ENCODE results near the gene SYN1.

Gene SYN1

DNA sequence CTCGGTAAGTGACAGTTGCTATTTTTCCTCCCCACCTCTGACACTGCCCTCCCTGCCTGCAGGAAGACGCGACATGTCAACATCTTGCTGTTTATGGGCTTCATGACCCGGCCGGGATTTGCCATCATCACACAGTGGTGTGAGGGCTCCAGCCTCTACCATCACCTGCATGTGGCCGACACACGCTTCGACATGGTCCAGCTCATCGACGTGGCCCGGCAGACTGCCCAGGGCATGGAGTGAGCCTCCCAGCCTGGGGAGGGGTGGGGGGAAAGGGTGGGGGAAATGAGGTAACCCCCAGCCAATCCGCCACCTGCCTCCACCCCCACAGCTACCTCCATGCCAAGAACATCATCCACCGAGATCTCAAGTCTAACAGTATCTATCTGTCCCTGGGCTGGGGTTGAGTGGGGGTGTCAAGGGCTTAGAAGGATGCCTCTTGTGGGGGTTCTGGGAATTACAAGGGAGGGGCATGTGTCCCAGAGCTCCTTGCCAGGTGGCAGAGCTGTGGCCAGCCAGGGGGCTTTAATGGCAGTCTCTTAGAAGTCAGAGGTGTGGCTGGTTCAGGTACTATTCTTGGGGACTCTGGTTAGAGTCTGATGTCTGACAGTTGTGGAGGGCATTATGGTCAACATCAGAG is 50.9 kb downstream of the SYN1 start:
- H3K4me1 ChIP-seq (ENCODE audit: control insufficient read depth, insufficient read depth, low read length), result no peaks in the 10 kb centered on the region
- peaks cover 56% of the 10 kb centered on the region for H3K36me3 ChIP-seq (ENCODE audit: control insufficient read depth, insufficient read depth, low read length, severe bottlenecking)
- H3K9me3 ChIP-seq (ENCODE audit: control insufficient read depth, low read length), result no peaks in the 10 kb centered on the region
- no peak overlapping the region for H3K9ac ChIP-seq (ENCODE audit: low read length)
- no peak overlapping the region for H3K4me3 ChIP-seq (ENCODE audit: low read length)
- no peaks in the 10 kb centered on the region for H3K27me3 ChIP-seq (replicated peaks; ENCODE audit: control insufficient read depth, insufficient read depth, low read length)
- peak; percentile 39 for DNase-seq (ENCODE audit: low read depth)

DNA sequence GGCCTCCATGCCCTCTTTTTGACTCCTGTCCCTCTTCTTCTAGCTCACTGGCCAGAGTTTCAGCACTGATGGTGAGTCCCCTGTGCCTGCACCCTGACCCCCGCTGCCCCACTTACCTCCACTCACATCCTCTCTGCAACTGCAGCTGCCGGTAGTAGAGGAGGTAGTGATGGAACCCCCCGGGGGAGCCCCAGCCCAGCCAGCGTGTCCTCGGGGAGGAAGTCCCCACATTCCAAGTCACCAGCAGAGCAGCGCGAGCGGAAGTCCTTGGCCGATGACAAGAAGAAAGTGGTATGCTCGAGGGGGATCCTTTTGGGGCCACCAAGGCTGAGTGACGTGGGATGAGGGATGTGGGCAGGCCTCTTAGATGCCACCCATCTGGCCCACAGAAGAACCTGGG is 52.8 kb downstream of the SYN1 start:
- H3K9ac ChIP-seq (ENCODE audit: low read length), result no peak overlapping the region
- no peak overlapping the region for H3K4me3 ChIP-seq (ENCODE audit: low read length)
- H3K4me1 ChIP-seq (ENCODE audit: control insufficient read depth, insufficient read depth, low read length), result no peaks in the 10 kb centered on the region
- H3K36me3 ChIP-seq (ENCODE audit: control insufficient read depth, insufficient read depth, low read length, severe bottlenecking), result peaks cover 61% of the 10 kb centered on the region
- H3K27me3 ChIP-seq (replicated peaks; ENCODE audit: control insufficient read depth, insufficient read depth, low read length), result no peaks in the 10 kb centered on the region
- no peak for DNase-seq (ENCODE audit: low read depth)
- H3K9me3 ChIP-seq (ENCODE audit: control insufficient read depth, low read length), result no peaks in the 10 kb centered on the region

DNA sequence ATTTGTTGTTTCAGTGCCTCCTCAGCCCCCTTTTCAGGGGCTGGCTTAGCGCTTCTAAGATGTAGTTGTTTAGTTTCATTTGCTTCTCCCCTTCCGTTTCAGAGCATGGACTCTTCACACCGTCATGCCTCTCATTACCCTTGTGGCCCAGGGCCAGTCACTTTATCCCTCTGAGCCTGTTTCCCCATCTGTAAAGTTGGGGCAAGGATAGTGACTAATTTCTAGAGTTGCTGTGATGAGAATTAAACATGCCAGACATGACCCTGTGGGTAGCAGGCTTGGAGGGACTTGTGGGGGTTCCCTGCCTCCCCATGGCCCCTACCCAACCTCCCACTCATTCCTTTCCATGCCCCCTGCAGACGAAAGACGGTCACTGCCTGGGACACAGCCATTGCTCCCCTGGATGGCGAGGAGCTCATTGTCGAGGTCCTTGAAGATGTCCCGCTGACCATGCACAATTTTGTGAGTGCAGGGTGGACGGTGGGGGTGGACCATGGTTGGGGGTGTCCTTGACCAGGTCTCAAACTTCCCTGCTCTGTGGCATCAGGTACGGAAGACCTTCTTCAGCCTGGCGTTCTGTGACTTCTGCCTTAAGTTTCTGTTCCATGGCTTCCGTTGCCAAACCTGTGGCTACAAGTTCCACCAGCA is 55.1 kb downstream of the SYN1 start:
- Histone ChIP-seq H3K4me3 (ENCODE audit: low read length) (no peak overlapping the region), H3K9me3 (ENCODE audit: control insufficient read depth, low read length) (no peaks in the 10 kb centered on the region), H3K27me3 (replicated peaks; ENCODE audit: control insufficient read depth, insufficient read depth, low read length) (no peaks in the 10 kb centered on the region), H3K36me3 (ENCODE audit: control insufficient read depth, insufficient read depth, low read length, severe bottlenecking) (peaks cover 46% of the 10 kb centered on the region), H3K9ac (ENCODE audit: low read length) (no peak overlapping the region), H3K4me1 (ENCODE audit: control insufficient read depth, insufficient read depth, low read length) (no peaks in the 10 kb centered on the region)
- no peak for DNase-seq (ENCODE audit: low read depth)

DNA sequence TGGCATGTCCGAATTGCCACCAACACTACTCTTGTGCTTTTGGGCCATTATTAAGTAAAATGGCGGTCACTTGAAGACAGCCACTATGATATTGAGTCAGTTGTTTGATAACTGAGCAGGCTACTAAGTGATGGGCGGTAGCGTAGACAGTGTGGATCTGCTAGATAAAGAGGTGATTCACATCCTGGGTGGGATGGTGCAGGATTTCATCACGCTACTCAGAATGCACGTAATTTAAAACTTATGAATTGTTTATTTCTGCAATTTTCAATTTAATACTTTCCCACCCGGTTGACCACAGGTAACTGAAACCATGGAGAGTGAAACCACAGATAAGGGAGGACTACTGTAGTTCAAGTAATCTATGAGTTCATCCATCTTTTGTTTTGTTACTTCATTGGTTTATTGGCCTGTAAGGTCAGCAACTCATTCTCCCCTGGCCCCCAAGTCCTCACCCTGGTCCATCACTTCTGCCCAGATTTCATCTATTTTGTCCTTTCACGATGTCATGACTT is 55.8 kb downstream of the SYN1 start:
- H3K9ac ChIP-seq (ENCODE audit: low read length), result no peak overlapping the region
- DNase-seq (ENCODE audit: low read depth), result no peak
- H3K36me3 ChIP-seq (ENCODE audit: control insufficient read depth, insufficient read depth, low read length, severe bottlenecking), result peaks cover 42% of the 10 kb centered on the region
- H3K27me3 ChIP-seq (replicated peaks; ENCODE audit: control insufficient read depth, insufficient read depth, low read length), result no peaks in the 10 kb centered on the region
- H3K4me1 ChIP-seq (ENCODE audit: control insufficient read depth, insufficient read depth, low read length), result no peaks in the 10 kb centered on the region
- H3K9me3 ChIP-seq (ENCODE audit: control insufficient read depth, low read length), result no peaks in the 10 kb centered on the region
- no peak overlapping the region for H3K4me3 ChIP-seq (ENCODE audit: low read length)

DNA sequence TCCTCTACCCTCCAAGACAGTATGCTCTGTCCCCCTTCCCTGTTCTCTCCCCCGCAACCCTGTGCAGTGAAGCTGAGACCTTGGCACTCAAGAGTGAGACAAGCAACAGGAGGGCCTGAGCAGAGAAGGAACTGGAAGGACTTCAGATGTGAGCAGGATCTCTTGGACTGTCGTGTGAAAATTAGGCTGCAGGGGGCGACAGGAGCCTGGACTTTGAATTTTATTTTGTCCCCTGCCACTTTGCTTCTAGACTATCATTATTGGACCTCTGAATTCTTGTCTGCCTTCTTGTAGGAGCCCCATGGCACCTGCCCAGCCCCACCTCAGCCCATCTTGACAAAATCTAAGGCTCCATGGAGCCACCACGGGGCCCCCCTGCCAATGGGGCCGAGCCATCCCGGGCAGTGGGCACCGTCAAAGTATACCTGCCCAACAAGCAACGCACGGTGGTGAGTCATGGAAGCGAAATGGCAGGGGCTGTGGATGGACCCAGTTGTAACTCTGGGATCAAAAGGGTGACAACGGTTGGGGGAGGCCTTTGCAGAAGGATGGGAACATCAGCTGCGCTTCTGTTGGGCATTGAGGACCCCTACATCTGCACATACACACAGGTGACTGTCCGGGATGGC is 56.9 kb downstream of the SYN1 start:
- DNase-seq (ENCODE audit: low read depth), result peak; percentile 48
- Histone ChIP-seq H3K9me3 (ENCODE audit: control insufficient read depth, low read length) (no peaks in the 10 kb centered on the region), H3K4me3 (ENCODE audit: low read length) (no peak overlapping the region)

DNA sequence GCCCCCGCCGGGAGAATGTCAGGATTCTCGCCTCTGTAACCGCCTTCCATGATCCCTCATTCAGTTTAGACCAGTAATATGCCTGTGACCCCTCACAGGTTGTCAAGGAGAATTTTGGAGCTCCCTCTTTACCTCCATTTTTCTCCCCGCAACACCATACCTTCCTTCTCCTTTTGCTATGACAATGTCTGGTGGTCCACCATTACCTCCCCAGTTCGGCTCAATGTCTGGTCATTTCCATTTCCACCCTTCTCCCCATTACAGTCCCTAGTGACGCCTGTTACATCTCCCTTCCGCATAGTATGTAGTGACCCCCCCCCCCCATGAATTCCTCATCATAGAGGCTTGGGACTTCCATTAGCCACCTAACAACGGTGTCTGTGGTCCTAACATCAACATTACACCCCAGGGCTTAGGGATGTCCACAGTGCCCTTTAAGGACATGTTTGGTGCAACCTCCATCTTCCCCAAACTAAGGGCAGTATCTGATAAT is 58.0 kb downstream of the SYN1 start:
- H3K9ac ChIP-seq (ENCODE audit: low read length), result peak overlapping the region; percentile 87
- H3K9me3 ChIP-seq (ENCODE audit: control insufficient read depth, low read length), result no peaks in the 10 kb centered on the region
- no peak for DNase-seq (ENCODE audit: low read depth)
- peaks cover 3% of the 10 kb centered on the region for H3K27me3 ChIP-seq (replicated peaks; ENCODE audit: control insufficient read depth, insufficient read depth, low read length)
- H3K4me1 ChIP-seq (ENCODE audit: control insufficient read depth, insufficient read depth, low read length), result peaks cover 3% of the 10 kb centered on the region
- H3K4me3 ChIP-seq (ENCODE audit: low read length), result peak overlapping the region; percentile 92
- peaks cover 24% of the 10 kb centered on the region for H3K36me3 ChIP-seq (ENCODE audit: control insufficient read depth, insufficient read depth, low read length, severe bottlenecking)

More for the DNA sequence above, 56.9 kb downstream of the SYN1 start:
- Histone ChIP-seq H3K9ac (ENCODE audit: low read length) (no peak overlapping the region), H3K36me3 (ENCODE audit: control insufficient read depth, insufficient read depth, low read length, severe bottlenecking) (peaks cover 32% of the 10 kb centered on the region), H3K27me3 (replicated peaks; ENCODE audit: control insufficient read depth, insufficient read depth, low read length) (peaks cover 3% of the 10 kb centered on the region), H3K4me1 (ENCODE audit: control insufficient read depth, insufficient read depth, low read length) (no peaks in the 10 kb centered on the region)

DNA sequence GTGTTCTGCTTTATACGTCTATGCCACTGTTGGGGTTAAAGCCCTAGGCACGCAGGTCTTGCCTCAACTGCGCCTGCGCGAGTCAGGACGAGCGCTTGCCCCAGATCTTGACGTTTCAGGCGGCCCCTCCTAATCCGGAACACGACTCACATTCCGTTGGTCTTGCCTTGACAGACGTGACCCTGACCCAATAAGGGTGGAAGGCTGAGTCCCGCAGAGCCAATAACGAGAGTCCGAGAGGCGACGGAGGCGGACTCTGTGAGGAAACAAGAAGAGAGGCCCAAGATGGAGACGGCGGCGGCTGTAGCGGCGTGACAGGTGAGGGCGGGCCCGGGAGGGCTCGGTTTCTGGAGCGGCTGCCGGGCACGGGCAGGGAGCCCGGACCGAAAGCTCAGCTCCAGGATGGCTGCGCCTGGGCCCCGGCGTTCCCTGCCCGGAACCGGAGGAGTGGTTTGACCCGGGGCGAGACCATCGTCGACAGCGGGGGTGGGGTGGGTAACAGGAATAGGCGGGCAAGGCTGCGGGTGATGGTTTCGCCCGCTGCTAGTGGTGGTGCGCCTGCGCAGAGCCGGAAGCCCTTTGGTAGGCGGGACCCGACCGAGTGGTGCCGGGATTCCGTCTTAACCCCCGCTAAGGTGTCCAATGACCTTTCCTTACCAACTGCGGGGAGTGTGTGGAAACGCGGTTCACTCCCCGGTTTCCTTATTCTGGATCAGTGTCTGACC is 58.6 kb downstream of the SYN1 start, which contains the start of gene ARAF:
Gene ARAF (plus strand): TSS at position 272 of the 725 bp plus-strand sequence. CDS start 1,763 bp downstream, outside the sequence.
- peak; percentile 98 for DNase-seq (ENCODE audit: low read depth)
- peaks cover 5% of the 10 kb centered on the region for H3K4me1 ChIP-seq (ENCODE audit: control insufficient read depth, insufficient read depth, low read length)
- peak within 1 kb of the TSS; percentile 87 for H3K9ac ChIP-seq (ENCODE audit: low read length)
- peaks cover 22% of the 10 kb centered on the region for H3K36me3 ChIP-seq (ENCODE audit: control insufficient read depth, insufficient read depth, low read length, severe bottlenecking)
- no peaks in the 10 kb centered on the region for H3K9me3 ChIP-seq (ENCODE audit: control insufficient read depth, low read length)
- peaks cover 3% of the 10 kb centered on the region for H3K27me3 ChIP-seq (replicated peaks; ENCODE audit: control insufficient read depth, insufficient read depth, low read length)
- peak within 1 kb of the TSS; percentile 92 for H3K4me3 ChIP-seq (ENCODE audit: low read length)

DNA sequence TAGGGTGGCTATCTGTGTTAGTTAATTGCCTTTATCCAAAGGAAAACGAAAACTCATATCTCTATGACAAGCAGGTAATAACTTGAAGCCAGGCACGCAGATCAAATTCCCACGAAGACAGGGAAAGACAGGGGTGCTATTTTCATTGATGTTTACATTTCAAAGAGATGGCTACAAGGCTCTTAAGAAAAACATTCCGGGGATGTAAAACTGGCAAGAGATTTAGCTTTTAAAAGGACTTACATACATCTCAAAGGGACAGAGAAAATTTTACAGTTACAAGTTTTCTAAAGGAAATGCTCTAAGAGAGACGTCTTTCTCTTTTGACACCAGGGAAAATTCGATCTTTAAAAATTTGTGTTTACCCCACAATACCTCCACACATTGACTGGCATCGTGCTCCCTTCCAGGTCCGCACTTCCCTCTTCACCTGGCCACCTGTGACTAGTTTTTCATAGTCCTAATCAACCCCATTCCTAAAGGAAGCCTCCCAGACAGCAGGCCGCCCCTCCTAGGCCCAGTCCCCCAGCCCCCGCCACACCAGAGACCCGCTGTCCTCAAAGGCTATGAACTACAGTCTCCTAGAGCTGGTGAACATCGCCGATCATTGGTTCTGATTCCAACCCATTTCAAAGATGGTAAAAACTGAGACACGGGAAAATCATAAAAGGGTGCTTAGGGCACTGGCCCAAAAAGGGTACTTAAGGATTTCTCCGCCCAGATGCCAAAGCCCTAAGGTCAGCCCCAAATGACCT is 59.3 kb downstream of the SYN1 start:
- H3K36me3 ChIP-seq (ENCODE audit: control insufficient read depth, insufficient read depth, low read length, severe bottlenecking), result peaks cover 21% of the 10 kb centered on the region
- H3K9ac ChIP-seq (ENCODE audit: low read length), result peak overlapping the region; percentile 87
- H3K27me3 ChIP-seq (replicated peaks; ENCODE audit: control insufficient read depth, insufficient read depth, low read length), result peaks cover 3% of the 10 kb centered on the region
- H3K9me3 ChIP-seq (ENCODE audit: control insufficient read depth, low read length), result no peaks in the 10 kb centered on the region
- peak overlapping the region; percentile 92 for H3K4me3 ChIP-seq (ENCODE audit: low read length)
- no peak for DNase-seq (ENCODE audit: low read depth)
- H3K4me1 ChIP-seq (ENCODE audit: control insufficient read depth, insufficient read depth, low read length), result peaks cover 5% of the 10 kb centered on the region

DNA sequence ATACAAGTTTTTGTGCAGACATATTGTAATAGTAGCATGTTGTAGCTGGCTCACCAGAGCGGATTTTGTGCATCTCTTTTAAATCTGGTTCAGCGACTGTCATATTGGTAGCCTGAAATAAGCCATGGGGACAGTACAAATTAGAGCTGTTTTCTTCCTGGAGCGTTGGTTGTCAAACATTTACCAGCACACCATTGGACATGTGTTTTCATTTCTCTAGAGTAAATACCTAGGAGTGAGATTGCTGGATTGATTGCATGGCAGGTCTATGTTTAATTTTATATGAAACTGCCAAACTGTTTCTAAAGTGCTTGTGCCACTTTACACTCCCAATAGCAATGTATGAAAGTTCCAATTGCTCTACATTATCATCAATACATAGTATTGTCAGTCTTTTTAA is 61.2 kb downstream of the SYN1 start:
- peaks cover 5% of the 10 kb centered on the region for H3K36me3 ChIP-seq (ENCODE audit: control insufficient read depth, insufficient read depth, low read length, severe bottlenecking)
- no peak for DNase-seq (ENCODE audit: low read depth)

DNA sequence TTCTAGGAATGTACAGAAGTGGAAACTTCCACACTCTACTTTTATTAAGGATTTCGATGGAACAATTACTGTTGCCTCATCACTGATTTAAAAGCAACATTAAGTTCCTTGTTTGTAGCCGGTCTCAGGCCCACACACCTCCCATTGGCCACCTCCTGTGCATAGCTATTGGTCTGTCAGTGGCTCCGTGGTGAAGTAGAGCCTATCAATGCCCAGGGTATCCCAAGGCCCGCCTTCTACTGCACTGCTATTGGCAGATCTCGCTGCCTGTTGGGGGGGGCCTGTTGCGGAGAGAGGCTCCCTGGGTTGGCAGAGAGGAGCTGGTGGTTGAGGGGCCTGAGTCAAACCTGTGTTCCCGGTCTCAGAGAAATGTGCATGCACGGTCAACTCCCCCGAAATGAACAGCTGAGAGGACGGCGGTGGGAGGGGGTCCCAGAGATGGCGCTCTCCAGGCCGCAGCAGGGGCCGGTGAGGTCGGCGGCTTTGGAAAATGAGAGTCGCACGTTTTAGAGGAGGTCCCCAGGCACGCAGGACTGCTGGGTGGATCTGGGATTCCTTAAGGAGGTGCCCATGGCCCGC is 63.5 kb downstream of the SYN1 start:
- Histone ChIP-seq H3K36me3 (ENCODE audit: control insufficient read depth, insufficient read depth, low read length, severe bottlenecking) (no peaks in the 10 kb centered on the region), H3K27me3 (replicated peaks; ENCODE audit: control insufficient read depth, insufficient read depth, low read length) (peaks cover 7% of the 10 kb centered on the region), H3K9me3 (ENCODE audit: control insufficient read depth, low read length) (no peaks in the 10 kb centered on the region), H3K9ac (ENCODE audit: low read length) (peak overlapping the region; percentile 83), H3K4me3 (ENCODE audit: low read length) (peak overlapping the region; percentile 76), H3K4me1 (ENCODE audit: control insufficient read depth, insufficient read depth, low read length) (peaks cover 5% of the 10 kb centered on the region)
- DNase-seq (ENCODE audit: low read depth), result peak; percentile 92

More for the DNA sequence above, 61.2 kb downstream of the SYN1 start:
- H3K27me3 ChIP-seq (replicated peaks; ENCODE audit: control insufficient read depth, insufficient read depth, low read length), result peaks cover 3% of the 10 kb centered on the region
- H3K4me3 ChIP-seq (ENCODE audit: low read length), result no peak overlapping the region
- no peak overlapping the region for H3K9ac ChIP-seq (ENCODE audit: low read length)
- no peaks in the 10 kb centered on the region for H3K9me3 ChIP-seq (ENCODE audit: control insufficient read depth, low read length)
- peaks cover 5% of the 10 kb centered on the region for H3K4me1 ChIP-seq (ENCODE audit: control insufficient read depth, insufficient read depth, low read length)

Data from adipocyte (in vitro differentiated cells).